ENCODE measurements around the gene CTSW.
A peak's percentile ranks its signal among the peaks of the same experiment; 100 is the strongest.

The CTSW gene

GRCh38 chr11:65869643-65870306, 9.9 kb upstream of the CTSW start:
- POLR2A ChIA-PET (ENCODE audit: low non-redundant PET), result no interaction called here
- H3K27ac ChIP-seq, result peak overlapping the region; percentile 82
- TF ChIP-seq, protein P1, sequence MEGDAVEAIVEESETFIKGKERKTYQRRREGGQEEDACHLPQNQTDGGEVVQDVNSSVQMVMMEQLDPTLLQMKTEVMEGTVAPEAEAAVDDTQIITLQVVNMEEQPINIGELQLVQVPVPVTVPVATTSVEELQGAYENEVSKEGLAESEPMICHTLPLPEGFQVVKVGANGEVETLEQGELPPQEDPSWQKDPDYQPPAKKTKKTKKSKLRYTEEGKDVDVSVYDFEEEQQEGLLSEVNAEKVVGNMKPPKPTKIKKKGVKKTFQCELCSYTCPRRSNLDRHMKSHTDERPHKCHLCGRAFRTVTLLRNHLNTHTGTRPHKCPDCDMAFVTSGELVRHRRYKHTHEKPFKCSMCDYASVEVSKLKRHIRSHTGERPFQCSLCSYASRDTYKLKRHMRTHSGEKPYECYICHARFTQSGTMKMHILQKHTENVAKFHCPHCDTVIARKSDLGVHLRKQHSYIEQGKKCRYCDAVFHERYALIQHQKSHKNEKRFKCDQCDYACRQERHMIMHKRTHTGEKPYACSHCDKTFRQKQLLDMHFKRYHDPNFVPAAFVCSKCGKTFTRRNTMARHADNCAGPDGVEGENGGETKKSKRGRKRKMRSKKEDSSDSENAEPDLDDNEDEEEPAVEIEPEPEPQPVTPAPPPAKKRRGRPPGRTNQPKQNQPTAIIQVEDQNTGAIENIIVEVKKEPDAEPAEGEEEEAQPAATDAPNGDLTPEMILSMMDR (conservative IDR thresholded peaks at IDR 0.05; ENCODE audit: low read depth), result no peak
- DNase-seq (ENCODE audit: low spot score), result no peak
- CTCF ChIA-PET, result interaction anchor here (0.5 to 1.9 kb wide), 3 partner anchors 9 to 12 kb away, joined by 3 to 5 read pairs (median 3); no protein-coding TSS in a partner anchor

DNA sequence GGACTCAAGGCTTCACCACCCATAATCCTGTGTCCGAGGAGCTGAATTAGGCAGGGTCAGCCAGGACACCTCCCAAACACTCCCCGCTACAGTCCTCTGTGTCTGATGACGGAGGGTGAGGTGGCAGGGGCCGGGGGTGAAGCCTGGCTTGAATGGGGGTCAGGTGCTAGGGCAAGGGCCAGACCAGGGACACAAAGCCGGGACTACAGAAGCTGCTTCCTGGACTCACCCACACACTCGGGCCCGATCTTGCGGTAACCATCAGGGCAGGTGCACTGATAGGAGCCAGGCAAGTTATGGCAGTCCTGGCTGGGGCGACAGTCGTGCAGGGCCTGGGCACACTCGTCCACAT, 9.4 kb upstream of the CTSW start:
- peak overlapping the region; percentile 82 for H3K27ac ChIP-seq
- TF ChIP-seq, protein P1 (conservative IDR thresholded peaks at IDR 0.05; ENCODE audit: low read depth), result no peak
- no peak for DNase-seq (ENCODE audit: low spot score)
- CTCF ChIA-PET, result interaction anchor here (0.5 to 1.9 kb wide), 2 partner anchors 9 to 11 kb away, joined by 3 to 5 read pairs; no protein-coding TSS in a partner anchor
- POLR2A ChIA-PET (ENCODE audit: low non-redundant PET), result no interaction called here

DNA sequence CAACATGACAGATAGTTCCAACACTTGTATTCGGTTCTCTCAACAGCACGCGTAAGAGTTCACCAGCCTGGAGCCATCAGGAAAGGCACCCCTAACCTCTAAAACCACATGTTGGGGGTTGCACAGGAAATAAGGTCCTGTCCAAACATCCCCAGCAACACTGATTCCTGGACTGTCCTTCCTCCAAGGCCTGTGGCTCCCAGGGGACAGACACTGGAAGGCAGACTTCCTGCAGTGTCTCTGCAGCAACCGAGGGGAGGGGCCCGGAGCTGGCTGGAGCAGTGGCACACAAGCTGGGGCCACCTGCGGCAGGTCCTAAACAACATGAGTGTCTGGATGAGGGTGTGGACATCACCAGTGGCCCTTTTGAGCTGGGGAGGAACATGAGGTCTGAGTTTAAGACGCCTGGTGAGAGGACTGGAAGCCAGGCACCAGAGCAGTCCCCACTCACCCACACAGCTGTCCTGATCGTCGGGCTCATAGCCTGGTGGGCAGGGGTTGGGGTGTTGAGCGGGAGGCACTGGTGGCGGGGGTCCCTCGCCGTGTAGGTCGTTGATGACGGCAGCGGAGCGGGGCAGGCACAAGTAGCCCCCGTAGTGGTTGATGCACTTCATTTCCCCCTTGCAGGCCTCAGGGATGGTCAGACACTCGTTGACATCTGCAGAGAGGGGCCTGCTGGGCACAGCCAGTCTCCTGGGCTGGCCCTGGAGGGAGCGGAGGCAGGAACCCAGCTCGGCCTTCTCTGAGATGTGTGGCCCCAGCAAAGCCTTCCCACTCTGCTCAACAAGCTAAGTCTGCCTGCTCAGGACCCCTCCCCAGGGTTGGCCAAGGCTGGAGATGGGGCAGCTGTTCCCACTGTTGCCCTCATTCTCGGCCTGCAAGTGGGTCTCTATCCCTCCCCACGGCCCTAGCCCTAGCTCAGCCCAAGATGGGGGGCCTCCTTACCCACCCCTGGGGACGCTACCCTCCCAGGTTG, 8.6 kb upstream of the CTSW start:
- POLR2A ChIA-PET (ENCODE audit: low non-redundant PET), result interaction anchor here (0.9 kb wide), 1 partner anchor 11 kb away, joined by 3 read pairs; the partner anchor contains the start of gene MUS81
- TF ChIP-seq, protein P1 (conservative IDR thresholded peaks at IDR 0.05; ENCODE audit: low read depth), result no peak
- peak overlapping the region; percentile 82 for H3K27ac ChIP-seq
- DNase-seq (ENCODE audit: low spot score), result no peak
- CTCF ChIA-PET, result interaction anchor here (0.7 to 1.7 kb wide), 4 partner anchors 11 to 19 kb away, joined by 3 to 8 read pairs (median 4); partner anchors contain the start of gene MUS81

- DNase-seq (ENCODE audit: low spot score), result no peak
- ChIA-PET POLR2A (ENCODE audit: low non-redundant PET) (interaction anchor here (0.9 kb wide), 1 partner anchor 12 kb away, joined by 3 read pairs; the partner anchor contains the start of gene MUS81), CTCF (interaction anchor here (0.7 to 1.7 kb wide), 4 partner anchors 12 to 20 kb away, joined by 3 to 8 read pairs (median 4); partner anchors contain the start of gene MUS81)
- TF ChIP-seq, protein P1 (conservative IDR thresholded peaks at IDR 0.05; ENCODE audit: low read depth), result no peak
- H3K27ac ChIP-seq, result peak overlapping the region; percentile 82
These were observed 7.7 kb upstream of the CTSW start for GRCh38 chr11:65871811-65872548.

GRCh38 chr11:65872586-65873317, 6.9 kb upstream of the CTSW start, which contains the start of gene EFEMP2:
Gene EFEMP2 (minus strand): TSS chr11:65872800. CDS start chr11:65872354, 446 bp downstream.
- H3K27ac ChIP-seq, result peak within 1 kb of the TSS; percentile 82
- no peak for DNase-seq (ENCODE audit: low spot score)
- TF ChIP-seq, protein P1 (conservative IDR thresholded peaks at IDR 0.05; ENCODE audit: low read depth), result no peak
- ChIA-PET POLR2A (ENCODE audit: low non-redundant PET) (no interaction called here), CTCF (interaction anchor here (0.7 to 1.7 kb wide), 2 partner anchors 12 kb away, joined by 5 to 8 read pairs; no protein-coding TSS in a partner anchor)

All from RWPE1 (cell line).